22Rv1 (cell line): ENCODE data around the gene IL2.

ENCODE experiments used
- ZFX ChIP-seq: fragments of 450-650 bp; IDR thresholded peaks from 2 replicates; pipeline ENCODE4 v1.6.1; 2017; ENCODE audit warnings: antibody characterized with exemption, borderline replicate concordance
- TF ChIP-seq, protein P1 (sequence below): fragments of 450-650 bp; IDR thresholded peaks from 2 replicates; pipeline ENCODE4 v1.5.1; 2017; ENCODE audit warnings: mild to moderate bottlenecking

DNA sequence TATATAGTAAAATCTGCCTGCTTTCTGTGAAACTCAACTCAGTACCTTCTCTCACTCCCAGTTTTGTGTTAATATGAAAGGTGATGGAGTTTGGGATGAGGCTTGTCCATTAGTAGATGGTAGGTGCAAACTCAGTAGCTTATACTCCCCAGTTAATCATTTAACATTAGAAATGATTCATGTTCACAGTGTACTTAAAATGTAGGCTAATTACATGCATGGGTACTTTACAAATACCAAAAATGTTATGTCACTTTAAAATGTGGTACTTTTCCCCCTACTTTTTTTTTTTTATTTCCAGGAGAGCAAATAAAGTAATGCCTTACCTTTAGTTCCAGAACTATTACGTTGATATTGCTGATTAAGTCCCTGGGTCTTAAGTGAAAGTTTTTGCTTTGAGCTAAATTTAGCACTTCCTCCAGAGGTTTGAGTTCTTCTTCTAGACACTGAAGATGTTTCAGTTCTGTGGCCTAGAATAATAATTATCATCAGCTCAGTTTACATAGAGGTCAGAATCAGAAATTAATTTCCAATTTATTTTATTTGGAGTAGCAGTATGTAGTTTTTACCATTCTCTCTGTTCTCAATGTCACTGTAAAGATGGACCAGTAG is 3.0 kb downstream of the IL2 start:
- TF ChIP-seq, protein P1, sequence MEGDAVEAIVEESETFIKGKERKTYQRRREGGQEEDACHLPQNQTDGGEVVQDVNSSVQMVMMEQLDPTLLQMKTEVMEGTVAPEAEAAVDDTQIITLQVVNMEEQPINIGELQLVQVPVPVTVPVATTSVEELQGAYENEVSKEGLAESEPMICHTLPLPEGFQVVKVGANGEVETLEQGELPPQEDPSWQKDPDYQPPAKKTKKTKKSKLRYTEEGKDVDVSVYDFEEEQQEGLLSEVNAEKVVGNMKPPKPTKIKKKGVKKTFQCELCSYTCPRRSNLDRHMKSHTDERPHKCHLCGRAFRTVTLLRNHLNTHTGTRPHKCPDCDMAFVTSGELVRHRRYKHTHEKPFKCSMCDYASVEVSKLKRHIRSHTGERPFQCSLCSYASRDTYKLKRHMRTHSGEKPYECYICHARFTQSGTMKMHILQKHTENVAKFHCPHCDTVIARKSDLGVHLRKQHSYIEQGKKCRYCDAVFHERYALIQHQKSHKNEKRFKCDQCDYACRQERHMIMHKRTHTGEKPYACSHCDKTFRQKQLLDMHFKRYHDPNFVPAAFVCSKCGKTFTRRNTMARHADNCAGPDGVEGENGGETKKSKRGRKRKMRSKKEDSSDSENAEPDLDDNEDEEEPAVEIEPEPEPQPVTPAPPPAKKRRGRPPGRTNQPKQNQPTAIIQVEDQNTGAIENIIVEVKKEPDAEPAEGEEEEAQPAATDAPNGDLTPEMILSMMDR, result no peak
- no peak for TF ChIP-seq ZFX
